CD14-positive monocyte (primary cell): Measurements from ENCODE around the gene CCDC93. TPM values are rescaled to one million over a fixed set of nuclear protein-coding genes. Genes with fewer than 3 reads are reported as not detected.

Experiments used
- DNase-seq, 3 donors: peaks; one replicate each; pipeline ENCODE4 v3.0.0-alpha.2; 2011 to 2022
- H2AFZ ChIP-seq: 2 replicates; pipeline ENCODE4 v1.6.0; 2012; ENCODE audit warnings: mild to moderate bottlenecking, low read depth, low read length, inconsistent platforms; ENCODE audit not compliant: insufficient read depth, poor library complexity, severe bottlenecking
- H3K27ac ChIP-seq, 2 donors: 1 replicate in 1 of 2; 2 replicates in 1 of 2; pipeline ENCODE4 v1.5.1; 2012 to 2013; ENCODE audit warnings: low read length in 2 of 2, control low read depth in 1 of 2, inconsistent platforms in 1 of 2, low read depth in 1 of 2, mild to moderate bottlenecking in 1 of 2
- H3K27me3 ChIP-seq, 2 donors: one replicate each; pipeline versions ENCODE4 v1.6.0 to v1.6.1; 2011 to 2013; ENCODE audit warnings: low read length in 2 of 2; ENCODE audit not compliant: control insufficient read depth in 2 of 2, insufficient read depth in 2 of 2
- H3K36me3 ChIP-seq, 2 donors: replicated peaks in 1 of 2; 1 replicate in 1 of 2; 2 replicates in 1 of 2; pipeline versions ENCODE4 v1.5.1 to v1.6.1; 2012 to 2013; ENCODE audit warnings: low read length in 2 of 2, control low read depth in 1 of 2, inconsistent platforms in 1 of 2, mild to moderate bottlenecking in 1 of 2; ENCODE audit not compliant: insufficient read depth in 2 of 2, control insufficient read depth in 1 of 2
- H3K4me1 ChIP-seq, 2 donors: 1 replicate in 1 of 2; 2 replicates in 1 of 2; pipeline versions ENCODE4 v1.5.1 to v1.6.1; 2012 to 2013; ENCODE audit warnings: low read length in 2 of 2, control low read depth in 1 of 2, inconsistent platforms in 1 of 2, mild to moderate bottlenecking in 1 of 2, moderate library complexity in 1 of 2; ENCODE audit not compliant: insufficient read depth in 2 of 2, control insufficient read depth in 1 of 2
- H3K4me2 ChIP-seq: replicated peaks from 2 replicates; pipeline ENCODE3; 2012; ENCODE audit warnings: low read length, moderate library complexity, mild to moderate bottlenecking; ENCODE audit not compliant: poor library complexity, severe bottlenecking; ENCODE audit errors: extremely low read depth
- H3K4me3 ChIP-seq, 3 experiments: fragments of 200-600 bp in 1 of 3; sonication (generic) in 1 of 3; replicated peaks in 1 of 3; 1 replicate in 2 of 3; 2 replicates in 1 of 3; pipeline ENCODE4 v1.5.1; 2011 to 2013; ENCODE audit warnings: low read length in 3 of 3, mild to moderate bottlenecking in 3 of 3, control low read depth in 2 of 3, low read depth in 2 of 3, inconsistent platforms in 1 of 3, moderate library complexity in 1 of 3
- H3K79me2 ChIP-seq: 2 replicates; pipeline ENCODE4 v1.6.0; 2012; ENCODE audit warnings: mild to moderate bottlenecking, control low read depth, inconsistent platforms, low read length, moderate library complexity; ENCODE audit not compliant: insufficient read depth
- H3K9ac ChIP-seq: 2 replicates; pipeline ENCODE4 v1.6.0; 2017; ENCODE audit warnings: low read length, mild to moderate bottlenecking; ENCODE audit not compliant: insufficient read depth, poor library complexity, severe bottlenecking
- H3K9me3 ChIP-seq, 2 donors: replicated peaks in 1 of 2; 1 replicate in 1 of 2; 2 replicates in 1 of 2; pipeline versions ENCODE4 v1.5.1 to v1.6.1; 2012 to 2013; ENCODE audit warnings: low read length in 2 of 2, control low read depth in 1 of 2; ENCODE audit not compliant: control insufficient read depth in 1 of 2, insufficient read depth in 1 of 2
- H4K20me1 ChIP-seq: 2 replicates; pipeline ENCODE4 v1.6.0; 2012; ENCODE audit warnings: mild to moderate bottlenecking, low read length, control low read depth, moderate library complexity; ENCODE audit not compliant: insufficient read depth
- H3K27ac Mint-ChIP-seq, 7 donors: one replicate each; pipeline ENCODE4 v1.8.0; 2020; ENCODE audit warnings: mild to moderate bottlenecking in 7 of 7, mixed read lengths in 7 of 7, moderate library complexity in 6 of 7, inconsistent platforms in 2 of 7
- H3K27me3 Mint-ChIP-seq, 3 donors: one replicate each; pipeline ENCODE4 v1.8.0; 2021 to 2022; ENCODE audit warnings: low read depth in 3 of 3, mild to moderate bottlenecking in 3 of 3, mixed read lengths in 3 of 3, moderate library complexity in 3 of 3, inconsistent platforms in 1 of 3
- H3K36me3 Mint-ChIP-seq, 2 donors: one replicate each; pipeline ENCODE4 v1.8.0; 2020; ENCODE audit warnings: mixed read lengths in 2 of 2, inconsistent platforms in 1 of 2, mild to moderate bottlenecking in 1 of 2
- H3K4me1 Mint-ChIP-seq: one replicate; pipeline ENCODE4 v1.8.0; 2020; ENCODE audit warnings: mild to moderate bottlenecking, mixed read lengths
- H3K4me3 Mint-ChIP-seq, 2 donors: one replicate each; pipeline ENCODE4 v1.8.0; 2020; ENCODE audit warnings: mild to moderate bottlenecking in 2 of 2, mixed read lengths in 2 of 2, moderate library complexity in 1 of 2
- H3K9me3 Mint-ChIP-seq, 7 donors: one replicate each; pipeline ENCODE4 v1.8.0; 2020 to 2022; ENCODE audit warnings: mixed read lengths in 7 of 7, mild to moderate bottlenecking in 6 of 7, moderate library complexity in 6 of 7, inconsistent platforms in 2 of 7
- WGBS: methylation state at CpG from one replicate; pipeline ENCODE4 v1.1.5; 2013; ENCODE audit warnings: missing lambda C conversion rate; ENCODE audit not compliant: insufficient coverage; 5-methylcytosine and 5-hydroxymethylcytosine counted together
- intact Hi-C, 2 donors: fragments of 100-400 bp; cut with micrococcal nuclease; formaldehyde crosslinking; loops; one replicate each; pipeline versions ENCODE4 v1.15.0 to v1.15.1; 2023
- polyA plus RNA-seq, 3 donors: library from polyadenylated mRNA; depleted of rRNA in 1 of 3; unstranded in 2 of 3; stranded (reverse) in 1 of 3; fragments of 300-500 nt in 2 of 3; fragments of >200 nt in 1 of 3; fragmentation: Illumina TruSeq in 2 of 3; gene quantifications; 1 replicate in 2 of 3; 2 replicates in 1 of 3; pipeline ENCODE4 v1.2.3, GENCODE V29; 2012 to 2021
- TF ChIP-seq, protein P1 (sequence below): fragments of 200-600 bp; IDR thresholded peaks from one replicate; pipeline ENCODE4 v1.8.0; 2022; ENCODE audit warnings: antibody characterized with exemption, mild to moderate bottlenecking

The CCDC93 gene
- polyA plus RNA-seq, 3 donors: 2.5 to 20.7 (median 5.8) TPM

DNA sequence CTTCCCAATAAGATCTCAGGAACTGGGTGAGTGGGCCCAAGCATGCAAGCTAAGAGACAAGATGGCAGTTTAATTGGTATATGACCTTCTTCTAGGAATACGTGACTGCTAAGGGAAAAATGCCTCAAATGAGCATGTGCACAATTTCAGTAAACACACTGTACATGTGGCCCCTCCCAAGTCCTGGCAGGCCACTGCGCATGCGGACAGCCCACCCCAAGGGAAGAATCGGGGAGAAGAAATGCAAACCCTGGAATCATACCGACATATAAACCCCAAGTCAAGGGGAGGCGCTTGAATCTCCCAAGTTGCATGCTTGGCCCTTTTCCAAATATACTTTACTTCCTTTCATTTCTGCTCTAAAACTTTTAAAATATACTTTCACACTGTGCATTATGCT is 15.2 kb upstream of the CCDC93 start:
- intact Hi-C loops: loop anchor here in 1 of 2 donors (10.0 kb wide), 1 partner anchor 56 kb away; the partner anchor contains the start of gene INSIG2
- Histone ChIP-seq H2AFZ (no peak overlapping the region), H3K9me3 (no peaks in the 10 kb centered on the region), H3K36me3 (no peaks in the 10 kb centered on the region), H4K20me1 (no peaks in the 10 kb centered on the region), H3K79me2 (no peaks in the 10 kb centered on the region), H3K4me2 (no peak overlapping the region), H3K4me3 (no peak overlapping the region), H3K27me3 (peaks cover 3 to 6% of the 10 kb centered on the region in 2 donors), H3K9ac (no peak overlapping the region), H3K27ac (no peak overlapping the region), H3K4me1 (no peaks in the 10 kb centered on the region)
- TF ChIP-seq, protein P1, sequence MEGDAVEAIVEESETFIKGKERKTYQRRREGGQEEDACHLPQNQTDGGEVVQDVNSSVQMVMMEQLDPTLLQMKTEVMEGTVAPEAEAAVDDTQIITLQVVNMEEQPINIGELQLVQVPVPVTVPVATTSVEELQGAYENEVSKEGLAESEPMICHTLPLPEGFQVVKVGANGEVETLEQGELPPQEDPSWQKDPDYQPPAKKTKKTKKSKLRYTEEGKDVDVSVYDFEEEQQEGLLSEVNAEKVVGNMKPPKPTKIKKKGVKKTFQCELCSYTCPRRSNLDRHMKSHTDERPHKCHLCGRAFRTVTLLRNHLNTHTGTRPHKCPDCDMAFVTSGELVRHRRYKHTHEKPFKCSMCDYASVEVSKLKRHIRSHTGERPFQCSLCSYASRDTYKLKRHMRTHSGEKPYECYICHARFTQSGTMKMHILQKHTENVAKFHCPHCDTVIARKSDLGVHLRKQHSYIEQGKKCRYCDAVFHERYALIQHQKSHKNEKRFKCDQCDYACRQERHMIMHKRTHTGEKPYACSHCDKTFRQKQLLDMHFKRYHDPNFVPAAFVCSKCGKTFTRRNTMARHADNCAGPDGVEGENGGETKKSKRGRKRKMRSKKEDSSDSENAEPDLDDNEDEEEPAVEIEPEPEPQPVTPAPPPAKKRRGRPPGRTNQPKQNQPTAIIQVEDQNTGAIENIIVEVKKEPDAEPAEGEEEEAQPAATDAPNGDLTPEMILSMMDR: no peak
- 100% methylated on average over 4 of the region's 6 CpGs for WGBS
- no peak for DNase-seq
- H3K36me3 Mint-ChIP-seq: no peaks in the 10 kb centered on the region
- H3K9me3 Mint-ChIP-seq: no peaks in the 10 kb centered on the region
- no peak overlapping the region for H3K4me3 Mint-ChIP-seq
- no peaks in the 10 kb centered on the region for H3K4me1 Mint-ChIP-seq
- peaks cover 11 to 23% (median 22%) of the 10 kb centered on the region in 3 donors for H3K27me3 Mint-ChIP-seq
- no peak overlapping the region for H3K27ac Mint-ChIP-seq

DNA sequence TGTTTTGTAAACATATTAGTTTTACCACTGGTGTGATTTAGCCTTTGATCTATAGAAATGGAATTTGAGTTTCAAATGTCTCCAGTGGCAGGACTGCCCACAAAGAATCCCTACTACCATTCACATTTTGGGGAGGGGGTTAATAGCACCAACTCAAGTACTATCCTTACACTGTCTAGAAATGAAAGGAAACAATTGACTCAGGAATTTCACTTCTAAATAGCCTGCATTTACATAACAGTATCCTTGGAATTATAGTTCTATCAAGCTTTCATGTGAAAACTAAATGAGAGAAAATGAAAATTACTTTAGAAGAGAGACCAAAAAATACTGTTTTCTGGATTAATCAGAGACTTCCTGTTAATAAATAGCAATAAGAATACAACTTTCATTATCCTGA is 7.5 kb upstream of the CCDC93 start:
- Histone ChIP-seq H3K4me3 (no peak overlapping the region), H3K27me3 (no peaks in the 10 kb centered on the region), H3K9ac (no peak overlapping the region), H3K79me2 (no peaks in the 10 kb centered on the region), H3K36me3 (no peaks in the 10 kb centered on the region), H2AFZ (no peak overlapping the region), H3K4me2 (no peak overlapping the region), H3K4me1 (peaks cover 8 to 17% of the 10 kb centered on the region in 2 donors), H4K20me1 (no peaks in the 10 kb centered on the region), H3K9me3 (no peaks in the 10 kb centered on the region), H3K27ac (no peak overlapping the region)
- no peak overlapping the region for H3K4me3 Mint-ChIP-seq
- peaks cover 2 to 13% (median 9%) of the 10 kb centered on the region in 7 donors for H3K9me3 Mint-ChIP-seq
- H3K4me1 Mint-ChIP-seq: peaks cover 19% of the 10 kb centered on the region
- DNase-seq: no peak
- H3K27me3 Mint-ChIP-seq: peaks cover 6 to 14% (median 7%) of the 10 kb centered on the region in 3 donors
- H3K36me3 Mint-ChIP-seq: peaks cover 0 to 5% of the 10 kb centered on the region in 2 donors
- intact Hi-C loops: loop anchor here in 1 of 2 donors (5.0 to 10.0 kb wide), 2 partner anchors 36 to 63 kb away; partner anchors contain the start of gene INSIG2
- TF ChIP-seq, protein P1: no peak
- no peak overlapping the region for H3K27ac Mint-ChIP-seq
